ENCODE measurements around the gene MED13L.

MED13L gene

GRCh38 chr12:116092776-116093175, 184.7 kb downstream of the MED13L start:
- no peak for DNase-seq

GRCh38 chr12:116092162-116092561, 185.3 kb downstream of the MED13L start:
- no peak for DNase-seq

- no peak for DNase-seq
These were observed 185.9 kb downstream of the MED13L start for GRCh38 chr12:116091579-116091978.

GRCh38 chr12:116090516-116090915, 187.0 kb downstream of the MED13L start:
- DNase-seq = no peak

- DNase-seq = no peak
These were observed 188.4 kb downstream of the MED13L start for GRCh38 chr12:116089080-116089479.

GRCh38 chr12:116087962-116088361, 189.5 kb downstream of the MED13L start:
- DNase-seq = no peak

GRCh38 chr12:116087399-116087798, 190.1 kb downstream of the MED13L start:
- no peak for DNase-seq

- no peak for DNase-seq
These were observed 197.1 kb downstream of the MED13L start for GRCh38 chr12:116080415-116080814.

- no peak for DNase-seq
These were observed 199.1 kb downstream of the MED13L start for GRCh38 chr12:116078396-116078795.

- DNase-seq = no peak
These were observed 200.1 kb downstream of the MED13L start for GRCh38 chr12:116077431-116077830.

- no peak for DNase-seq
These were observed 201.1 kb downstream of the MED13L start for GRCh38 chr12:116076399-116076798.

- no peak for DNase-seq
These were observed 202.8 kb downstream of the MED13L start for GRCh38 chr12:116074686-116075085.

- DNase-seq = no peak
These were observed 205.8 kb downstream of the MED13L start for GRCh38 chr12:116071555-116072230.

GRCh38 chr12:116070444-116070843, 207.0 kb downstream of the MED13L start:
- DNase-seq = no peak

GRCh38 chr12:116069943-116070342, 207.6 kb downstream of the MED13L start:
- no peak for DNase-seq

- no peak for DNase-seq
These were observed 208.6 kb downstream of the MED13L start for GRCh38 chr12:116068853-116069252.

GRCh38 chr12:116068371-116068770, 209.1 kb downstream of the MED13L start:
- no peak for DNase-seq

- DNase-seq = no peak
These were observed 209.6 kb downstream of the MED13L start for GRCh38 chr12:116067892-116068291.

GRCh38 chr12:116066381-116067230, 210.9 kb downstream of the MED13L start:
- peak in 2 of 51 donors; percentile 3 to 27 for DNase-seq

GRCh38 chr12:116065606-116066005, 211.9 kb downstream of the MED13L start:
- DNase-seq = no peak

- DNase-seq = no peak
These were observed 213.0 kb downstream of the MED13L start for GRCh38 chr12:116064493-116064892.

GRCh38 chr12:116062698-116063097, 214.8 kb downstream of the MED13L start:
- DNase-seq = no peak

GRCh38 chr12:116060764-116061163, 216.7 kb downstream of the MED13L start:
- no peak for DNase-seq

Measured in hypothalamus (tissue), 51 donors.